Right ventricle myocardium superior (tissue), 1 donor: ENCODE measurements around the gene ANKRD17. TPM values are rescaled to one million over a fixed set of nuclear protein-coding genes. Genes with fewer than 3 reads are reported as not detected.
"Not testable (repeated sequence)": the region's sequence is repeated elsewhere in the genome, so short reads cannot be mapped to it uniquely, and the experiment has no call there.

ENCODE experiments used
- ATAC-seq: fragments of 200-7000 bp; cut with Tn5 transposase; one replicate; pipeline ENCODE4 v1.9.1; 2020; ENCODE audit warnings: mild to moderate bottlenecking; ENCODE audit not compliant: poor library complexity
- DNase-seq: peaks from one replicate; pipeline ENCODE4 v3.0.0-alpha.2; 2020
- intact Hi-C: fragments of 100-400 bp; cut with DNase I; formaldehyde crosslinking; loops from one replicate; pipeline ENCODE4 v1.11.2; 2022
- total RNA-seq: library from RNA; stranded (reverse); fragmentation: NEBNext Ultra II Directional; extraction: Animal tissue kit (Norgen Biotek cat#: 25700); gene quantifications from one replicate; pipeline ENCODE4 v1.2.1, GENCODE V29; 2021
- donor health status: DM: no; HTN: yes; CAD: no; lungs with severe emphysema.

Gene ANKRD17
- total RNA-seq, 1 donor from 2014 or later, result 46.0 TPM

DNA sequence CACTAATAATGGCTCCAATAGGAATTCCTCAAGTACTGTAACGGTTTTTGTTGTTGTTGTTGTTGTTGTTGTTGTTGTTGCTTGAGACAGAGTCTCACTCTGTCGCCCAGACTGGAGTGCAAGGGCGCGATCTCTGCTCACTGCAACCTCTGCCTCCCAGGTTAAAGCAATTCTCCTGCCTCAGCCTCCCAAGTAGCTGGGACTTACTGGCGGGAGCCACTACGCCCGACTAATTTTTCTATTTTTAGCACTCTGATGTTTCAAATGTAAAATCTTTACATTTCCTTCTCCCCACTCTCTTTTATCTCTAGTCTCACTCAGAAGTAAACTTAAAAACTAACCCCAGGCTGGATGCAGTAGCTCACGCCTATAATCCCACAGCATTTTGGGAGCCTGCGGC lies 8.0 kb downstream of the ANKRD17 start:
- intact Hi-C loops, result loop anchor here (10.0 kb wide), 1 partner anchor 96 kb away; no protein-coding TSS in a partner anchor
- no peak for DNase-seq
- ATAC-seq, result no peak

DNA sequence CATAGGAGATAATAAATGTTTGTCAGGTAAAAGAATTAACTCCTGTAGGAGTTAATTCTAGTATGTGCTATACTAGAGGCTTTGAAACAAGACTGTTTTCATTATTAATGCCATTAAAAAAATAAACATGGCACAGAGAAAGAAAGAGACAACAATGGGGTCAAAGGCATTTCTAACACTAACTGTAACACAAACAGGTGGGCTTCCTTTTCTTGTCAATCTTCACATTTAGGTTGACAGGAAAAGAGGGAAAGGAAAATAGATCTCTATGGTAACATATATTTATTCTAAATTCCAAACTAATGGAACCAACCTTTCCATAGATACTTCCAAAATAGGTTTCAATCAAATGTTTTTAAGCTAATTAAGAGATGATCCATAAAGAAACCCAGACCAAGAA lies 9.8 kb downstream of the ANKRD17 start:
- no peak for DNase-seq
- ATAC-seq, result no peak
- intact Hi-C loops, result no loop called here

DNA sequence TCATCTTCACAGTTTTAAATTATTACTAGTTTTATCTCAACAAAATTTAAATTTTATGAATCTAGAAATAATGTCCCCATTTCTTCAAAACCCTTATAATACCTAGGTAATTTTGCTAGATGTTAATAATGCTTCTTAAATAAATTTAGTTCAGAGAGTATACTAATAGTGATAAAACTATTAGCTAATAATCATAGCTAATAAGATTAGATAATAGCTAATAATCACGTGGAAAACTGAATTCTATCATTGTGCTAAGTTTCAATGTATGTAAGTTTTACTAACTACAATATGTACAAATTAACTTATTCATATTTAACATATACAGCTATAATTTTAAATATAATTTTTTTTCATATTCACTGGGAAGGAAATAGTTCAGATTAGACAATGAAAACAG lies 10.2 kb downstream of the ANKRD17 start:
- DNase-seq, result no peak
- intact Hi-C loops, result no loop called here
- no peak for ATAC-seq

DNA sequence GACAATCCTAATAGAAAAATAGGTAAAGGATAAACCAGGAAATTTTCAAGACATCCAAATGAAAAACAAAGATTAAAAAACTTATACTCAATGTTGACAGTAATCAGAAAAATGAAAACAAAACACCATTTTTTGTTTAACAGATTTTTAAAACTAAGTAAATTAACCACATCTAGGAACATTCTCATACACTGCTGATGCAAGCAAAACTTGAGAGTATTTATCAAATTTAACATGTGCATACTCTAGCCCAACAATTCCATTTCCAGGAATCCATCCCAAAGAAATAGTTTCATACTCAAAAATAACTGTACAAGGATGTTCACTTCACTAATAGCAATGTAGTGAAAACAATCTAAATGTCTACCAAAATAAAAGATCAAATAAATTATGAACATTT lies 11.5 kb downstream of the ANKRD17 start:
- ATAC-seq (no peak), DNase-seq (no peak)
- intact Hi-C loops, result no loop called here

DNA sequence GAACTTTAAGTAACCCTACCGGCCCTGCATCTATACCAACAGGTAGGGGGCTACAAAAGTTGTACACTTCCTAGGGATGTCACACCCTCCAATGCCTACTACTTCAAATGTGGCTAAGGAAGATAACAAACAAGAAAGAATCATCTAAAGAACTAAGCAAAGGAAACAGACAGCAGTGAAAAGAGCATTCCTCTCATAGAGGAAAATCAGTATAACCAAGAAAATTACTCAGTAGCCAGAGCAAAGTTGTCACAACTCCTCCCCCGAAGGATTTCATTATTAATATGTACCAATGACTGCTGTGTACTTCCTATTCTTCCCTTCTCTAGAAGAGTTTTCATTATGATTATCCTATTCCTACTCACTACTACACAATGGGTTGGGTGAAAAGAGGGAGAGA lies 12.6 kb downstream of the ANKRD17 start:
- intact Hi-C loops, result no loop called here
- DNase-seq (no peak), ATAC-seq (no peak)

DNA sequence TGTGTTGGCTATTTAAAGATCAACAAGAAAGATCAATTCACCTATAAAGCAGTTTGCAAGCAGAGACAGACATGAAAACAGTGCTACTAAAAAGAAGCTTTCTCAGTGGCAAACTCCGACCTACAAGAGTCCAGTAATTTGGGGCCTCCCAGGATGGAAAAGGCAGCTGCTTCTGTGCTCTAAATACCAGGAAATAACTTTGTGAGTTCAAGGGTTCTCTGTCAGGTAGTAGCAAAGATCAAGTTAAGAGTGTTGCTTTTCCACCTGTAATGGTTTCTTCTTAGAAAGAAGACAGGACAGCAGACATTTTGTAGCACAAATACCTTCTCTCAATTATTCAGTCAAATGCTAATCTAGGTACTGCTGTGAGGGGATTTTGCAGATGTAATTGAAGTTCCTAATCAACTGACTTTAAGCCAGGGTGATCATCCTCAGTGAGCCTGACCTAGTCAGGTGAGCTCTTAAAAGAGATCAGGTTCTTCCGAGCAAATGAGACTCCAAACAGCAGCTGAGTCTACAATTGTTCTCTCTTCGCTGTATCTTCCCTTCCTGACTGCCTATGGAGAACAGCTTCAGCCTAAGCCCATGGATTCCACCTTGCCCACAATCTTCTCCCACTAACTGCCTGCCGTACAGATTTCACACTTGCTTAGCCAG lies 13.5 kb downstream of the ANKRD17 start:
- intact Hi-C loops, result no loop called here
- DNase-seq, result no peak
- ATAC-seq, result peak; percentile 21

DNA sequence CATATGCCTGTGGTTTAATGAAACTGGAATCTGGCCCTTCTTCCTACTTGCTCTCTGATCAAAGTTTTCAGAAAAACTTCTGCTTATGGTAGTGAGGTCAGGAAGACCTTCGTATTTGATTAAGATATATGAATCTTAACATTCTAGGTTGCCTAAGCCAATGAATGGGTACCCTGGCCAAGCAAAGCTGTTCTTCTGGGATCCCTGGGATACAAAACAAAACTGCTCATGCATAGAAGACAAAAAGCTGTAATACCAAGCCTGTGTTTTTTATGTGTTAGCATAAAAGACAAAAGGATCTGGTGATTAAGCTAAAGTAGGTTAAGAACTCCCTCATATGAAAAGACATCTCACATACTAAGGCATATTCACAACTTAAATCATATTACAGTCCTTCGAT lies 21.6 kb downstream of the ANKRD17 start:
- intact Hi-C loops, result no loop called here
- no peak for DNase-seq
- ATAC-seq, result no peak

DNA sequence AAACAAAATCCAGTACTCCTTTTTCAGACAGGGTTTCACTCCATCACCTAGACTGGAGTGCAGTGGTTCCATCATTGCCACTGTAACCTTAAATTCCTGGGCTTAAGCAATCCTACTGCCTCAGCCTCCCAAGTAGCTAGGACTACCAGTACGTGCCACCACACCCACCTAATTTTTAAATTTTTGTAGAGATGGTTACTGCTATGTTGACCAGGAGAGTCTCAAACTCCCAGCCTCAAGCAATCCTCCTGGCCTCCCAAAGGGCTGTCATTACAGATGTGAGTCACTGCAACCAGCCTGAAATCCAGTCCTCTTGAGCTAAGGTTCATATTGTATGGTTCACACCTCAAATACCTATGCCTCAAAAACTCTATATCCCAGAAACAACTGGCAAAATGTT lies 22.4 kb downstream of the ANKRD17 start:
- no peak for ATAC-seq
- intact Hi-C loops, result no loop called here
- DNase-seq, result no peak

DNA sequence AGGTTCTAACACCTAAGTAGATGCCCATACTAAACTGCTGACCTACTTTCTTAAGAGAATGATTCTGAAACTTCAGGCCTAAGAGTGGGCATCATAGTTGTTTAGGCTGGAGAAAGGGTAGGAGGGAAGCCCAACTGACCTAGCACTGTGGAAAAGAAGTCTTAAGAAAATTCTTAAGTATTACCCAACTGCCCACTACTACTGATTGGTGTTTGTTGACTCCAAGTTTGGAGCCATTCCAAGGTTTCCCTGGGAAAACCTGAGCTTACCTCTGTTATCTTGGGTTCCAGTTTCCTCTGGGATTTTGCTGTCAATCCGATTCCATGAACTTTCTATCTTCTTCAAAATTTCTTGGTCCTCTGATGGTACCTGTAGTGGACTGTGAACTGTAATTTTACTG lies 23.9 kb downstream of the ANKRD17 start:
- ATAC-seq (no peak), DNase-seq (no peak)
- intact Hi-C loops, result no loop called here

DNA sequence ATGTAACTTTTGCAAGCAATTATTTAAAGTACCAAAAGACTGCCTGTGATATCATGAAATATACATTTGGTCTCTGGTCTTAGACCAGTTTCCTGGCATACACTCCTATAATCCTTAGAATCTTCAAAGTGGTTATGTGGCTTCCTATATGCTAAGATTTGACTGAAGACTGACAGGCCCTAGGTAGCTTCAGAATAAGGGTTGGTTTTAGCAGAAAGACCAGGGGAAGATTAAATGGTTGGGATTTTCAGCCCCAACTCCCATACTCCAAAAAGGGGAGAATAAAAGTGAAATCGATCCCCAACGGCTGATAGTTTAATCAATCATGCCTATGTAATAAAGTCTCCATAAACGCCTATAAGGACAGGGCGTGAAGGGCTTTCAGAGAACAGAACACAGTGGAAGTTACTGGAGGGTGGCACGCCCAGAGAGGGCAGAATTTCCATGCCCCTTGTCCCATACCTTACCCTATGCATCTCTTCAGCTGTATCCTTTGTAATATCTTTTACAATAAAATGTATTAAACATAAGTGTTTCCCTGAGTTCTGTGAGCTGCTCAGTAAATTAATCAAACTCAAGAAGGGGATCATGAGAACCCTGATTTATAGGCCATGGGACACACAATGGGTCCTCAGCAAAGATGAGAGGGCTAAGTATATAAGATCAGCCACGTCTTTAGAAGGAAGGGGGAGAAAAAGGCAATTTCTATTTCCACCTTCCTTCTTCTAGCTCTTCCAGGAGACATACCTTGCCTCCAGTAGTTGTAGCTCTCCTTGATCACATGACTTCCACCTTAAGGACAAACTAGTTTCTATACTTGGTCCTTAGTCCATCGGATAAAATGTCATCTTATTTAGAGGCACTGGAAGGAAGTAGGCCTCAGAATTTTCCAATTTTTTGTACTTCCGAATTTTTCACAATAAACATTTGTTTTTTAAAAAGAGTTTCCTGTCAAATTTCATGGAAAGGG lies 26.8 kb downstream of the ANKRD17 start:
- ATAC-seq, result no peak
- intact Hi-C loops, result no loop called here
- DNase-seq, result no peak

DNA sequence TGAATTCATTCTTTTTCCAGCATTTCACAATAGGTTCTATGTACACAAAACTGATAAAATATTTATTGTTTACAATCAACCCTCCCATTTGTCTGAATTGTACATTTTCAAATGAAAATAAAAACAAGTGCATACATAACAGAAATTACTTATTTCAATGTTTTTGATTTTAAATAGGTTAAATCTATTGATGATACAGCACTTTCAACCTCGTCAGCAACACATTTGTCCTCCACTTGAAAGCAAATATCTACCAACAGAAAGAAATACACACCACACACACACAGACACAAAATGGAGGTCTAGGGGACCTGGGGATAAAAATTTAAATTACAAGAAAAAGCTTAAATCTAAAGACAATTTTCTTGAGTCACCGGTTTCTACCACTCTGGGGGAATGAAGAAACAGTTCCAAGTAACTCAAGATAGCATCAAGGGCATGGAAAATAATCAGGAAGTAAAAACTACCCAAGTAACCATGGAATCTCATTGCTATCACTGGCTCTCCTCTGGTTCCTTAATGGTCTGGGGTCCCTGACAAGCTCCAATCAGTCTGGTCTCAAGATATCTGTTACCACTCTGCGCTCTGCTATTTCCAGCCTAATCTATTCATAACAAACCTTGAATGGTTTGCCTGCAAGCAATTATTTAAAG lies 27.6 kb downstream of the ANKRD17 start:
- ATAC-seq, result no peak
- intact Hi-C loops, result no loop called here
- no peak for DNase-seq

DNA sequence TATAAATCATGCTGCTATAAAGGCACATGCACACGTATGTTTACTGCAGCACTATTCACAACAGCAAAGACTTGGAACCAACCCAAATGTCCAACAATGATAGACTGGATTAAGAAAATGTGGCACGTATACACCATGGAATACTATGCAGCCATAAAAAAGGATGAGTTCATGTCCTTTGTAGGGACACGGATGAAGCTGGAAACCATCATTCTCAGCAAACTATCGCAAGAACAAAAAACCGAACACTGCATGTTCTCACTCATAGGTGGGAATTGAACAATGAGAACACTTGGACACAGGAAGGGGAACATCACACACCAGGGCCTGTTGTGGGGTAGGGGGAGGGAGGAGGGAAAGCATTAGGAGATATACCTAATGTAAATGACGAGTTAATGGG lies 29.8 kb downstream of the ANKRD17 start:
- intact Hi-C loops, ATAC-seq, DNase-seq: not testable (repeated sequence)

DNA sequence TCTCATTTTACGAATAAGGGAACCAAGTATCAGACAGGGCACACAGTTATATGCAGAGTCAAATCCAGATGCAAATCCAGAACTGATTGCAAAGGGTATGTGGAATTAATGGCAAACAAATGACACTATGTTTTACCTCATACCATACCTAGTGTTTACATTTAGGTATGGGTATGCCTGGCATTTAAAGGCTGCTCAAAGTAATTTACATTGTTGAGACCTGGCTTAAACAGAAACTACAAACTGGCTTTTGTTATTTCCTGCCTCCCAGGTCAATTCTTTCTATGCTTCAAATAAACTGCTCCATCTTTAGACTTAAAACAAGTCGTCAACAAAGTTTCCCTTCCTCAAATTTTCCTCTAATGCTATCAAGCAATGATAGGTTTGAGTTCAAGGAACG lies 33.7 kb downstream of the ANKRD17 start:
- intact Hi-C loops, result loop anchor here (5.0 kb wide), 1 partner anchor 32 kb away; the partner anchor contains the start of gene ANKRD17
- ATAC-seq (no peak), DNase-seq (no peak)

DNA sequence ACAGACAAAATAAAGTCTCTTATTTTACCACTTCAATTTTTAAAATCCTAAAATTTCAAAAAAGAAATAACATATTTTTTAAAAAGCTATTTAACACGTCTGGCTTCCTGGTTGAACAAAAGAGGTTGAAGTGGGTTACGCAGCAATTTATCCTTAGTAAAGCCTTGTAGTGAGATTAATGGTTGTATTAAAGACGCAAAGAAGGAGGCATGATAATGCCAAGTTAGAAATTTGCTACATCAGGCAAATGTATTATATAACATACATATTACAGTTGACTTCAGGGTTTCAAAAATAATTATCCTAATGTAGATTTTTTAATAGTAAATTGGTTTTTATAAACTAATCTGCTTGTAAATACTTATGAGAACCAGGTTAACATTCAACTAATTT lies 35.3 kb downstream of the ANKRD17 start:
- DNase-seq (no peak), ATAC-seq (peak; percentile 32)
- intact Hi-C loops, result loop anchor here (5.0 kb wide), 1 partner anchor 34 kb away; the partner anchor contains the start of gene ANKRD17

DNA sequence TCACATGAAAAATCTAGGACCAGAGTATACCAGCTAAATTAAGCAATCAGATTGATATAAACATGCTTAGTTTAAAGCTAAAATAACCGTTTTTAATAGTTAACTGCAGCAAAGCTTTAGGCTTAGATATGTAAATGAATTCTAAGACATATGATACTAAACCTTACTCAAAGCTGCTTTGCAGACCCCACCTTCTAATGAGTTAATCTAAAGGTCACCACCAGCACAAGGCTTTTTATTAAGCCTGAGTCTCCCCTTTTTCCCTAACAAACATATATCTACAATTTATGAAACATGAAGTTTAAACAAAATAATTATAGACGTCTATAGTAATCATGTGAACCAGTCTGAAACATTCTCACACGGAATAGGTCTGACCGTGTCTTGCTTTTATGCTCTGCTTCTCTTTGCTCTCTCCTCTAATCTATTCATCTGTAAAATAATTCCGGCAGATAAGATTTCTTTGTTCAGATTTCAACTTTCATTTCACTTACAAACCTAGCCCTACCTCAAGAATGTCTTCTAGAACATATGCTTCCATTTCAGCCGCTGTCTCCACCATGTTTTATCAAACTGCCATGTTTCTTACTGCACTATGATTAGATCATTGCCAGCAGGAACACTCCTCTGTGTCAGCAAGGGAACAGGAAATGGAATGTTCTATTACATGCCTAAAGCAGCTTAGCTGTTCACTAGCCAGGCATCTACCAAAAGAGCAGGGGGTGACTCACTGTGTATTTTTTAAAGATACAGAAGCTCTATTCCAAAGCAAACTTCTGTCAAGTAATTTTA lies 35.9 kb downstream of the ANKRD17 start:
- intact Hi-C loops, result loop anchor here (5.0 kb wide), 1 partner anchor 35 kb away; the partner anchor contains the start of gene ANKRD17
- DNase-seq, result no peak
- ATAC-seq, result peak; percentile 98

DNA sequence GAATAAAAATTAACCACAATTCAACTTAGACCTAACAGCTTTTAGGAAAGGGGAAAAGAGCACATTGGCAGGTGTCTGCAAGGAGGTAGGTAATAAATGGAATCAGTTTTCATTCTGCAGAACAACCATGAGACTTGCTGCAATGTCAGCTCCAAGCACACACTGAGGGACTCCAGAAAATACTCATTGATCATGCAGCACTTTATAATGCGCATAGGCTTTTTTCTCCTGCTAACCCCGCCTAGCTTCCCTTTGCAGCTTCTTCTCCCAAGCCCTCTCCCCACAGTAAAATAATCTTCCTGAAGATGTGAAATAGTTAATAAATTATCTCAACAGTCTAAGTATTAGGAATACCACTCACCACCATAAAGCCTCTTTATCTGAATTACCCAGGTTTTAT lies 36.9 kb downstream of the ANKRD17 start:
- intact Hi-C loops, result loop anchor here (5.0 kb wide), 1 partner anchor 36 kb away; the partner anchor contains the start of gene ANKRD17
- no peak for ATAC-seq
- DNase-seq, result no peak

DNA sequence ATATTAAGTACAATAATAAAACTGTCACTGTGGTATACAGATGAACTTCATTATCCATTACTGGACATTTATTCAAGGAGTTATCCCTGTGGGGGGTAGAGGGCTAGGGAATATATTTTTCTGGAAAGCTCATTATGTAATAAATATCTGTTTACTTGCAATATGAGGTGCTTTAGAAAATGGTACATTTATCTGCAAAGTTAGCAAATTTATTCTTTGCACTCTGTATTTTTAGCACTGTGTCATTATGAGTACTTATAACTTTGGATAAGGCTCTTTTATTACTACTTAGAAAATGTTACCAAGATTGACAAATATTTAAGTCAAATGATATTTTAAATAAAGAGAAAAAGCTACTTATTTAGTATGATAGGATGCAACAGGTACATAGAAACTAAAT lies 37.8 kb downstream of the ANKRD17 start:
- intact Hi-C loops, result loop anchor here (5.0 kb wide), 1 partner anchor 36 kb away; the partner anchor contains the start of gene ANKRD17
- DNase-seq, result no peak
- no peak for ATAC-seq

DNA sequence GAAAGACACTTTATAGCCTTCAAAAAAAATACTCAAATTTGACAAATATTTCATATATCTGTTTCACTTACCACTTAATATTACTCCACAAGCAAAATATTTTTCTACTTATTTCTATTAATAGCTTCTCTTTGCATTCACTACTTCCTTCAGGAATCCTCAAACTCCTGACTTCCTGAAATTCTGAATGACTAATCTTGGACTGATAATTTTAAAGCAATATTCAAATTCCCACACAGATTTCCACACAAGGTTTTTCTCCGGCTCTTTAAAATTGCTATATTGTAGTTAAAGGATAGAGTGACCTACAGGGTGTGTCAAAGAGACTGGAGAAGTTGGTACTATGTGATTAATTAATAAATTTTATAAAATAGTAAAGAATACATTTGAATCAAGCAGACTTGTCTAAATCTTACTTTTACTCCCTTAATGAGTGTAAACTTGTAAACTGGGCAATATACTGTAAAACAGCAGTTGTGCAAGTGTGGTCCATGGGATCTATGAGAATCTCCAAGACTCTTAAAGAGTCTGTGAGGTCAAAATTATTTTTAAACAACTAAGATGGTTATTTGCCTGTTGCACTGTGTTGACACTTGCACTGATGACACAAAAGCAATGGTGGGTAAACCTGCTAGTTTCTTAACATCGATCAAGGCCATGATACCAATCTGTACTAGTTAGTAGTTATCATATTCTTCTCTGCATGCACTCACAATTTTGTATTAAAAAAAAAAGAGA lies 44.5 kb downstream of the ANKRD17 start:
- DNase-seq (no peak), ATAC-seq (no peak)
- intact Hi-C loops, result no loop called here
